ENCODE data around the gene PPDPF. TPM values are rescaled to one million over a fixed set of nuclear protein-coding genes. Genes with fewer than 3 reads are reported as not detected.

Gene PPDPF
- total RNA-seq, 4 donors from 2014 or later = 151 to 352 (median 299) TPM

DNA sequence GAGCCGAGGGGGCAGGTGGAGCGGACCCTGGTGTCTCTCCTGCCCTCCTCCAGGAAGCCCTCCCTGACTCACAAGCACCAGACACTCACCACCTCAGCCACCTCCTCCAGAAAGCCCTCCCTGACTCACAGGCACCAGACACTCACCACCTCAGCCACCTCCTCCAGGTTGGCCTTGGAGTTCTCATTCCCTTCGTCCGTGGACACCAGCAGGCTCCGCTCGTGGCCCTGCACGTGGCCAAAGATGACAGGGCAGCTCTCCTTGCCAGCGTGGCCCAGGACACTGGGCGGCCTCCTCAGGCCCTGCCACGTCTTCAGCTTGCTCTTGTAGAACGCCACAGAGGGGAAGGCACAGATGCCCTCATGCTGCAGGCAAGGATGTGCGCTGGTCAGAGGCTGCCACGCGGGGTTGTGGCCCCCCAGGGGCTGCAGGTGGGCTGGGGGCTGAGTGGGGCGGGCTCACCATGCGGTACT, 39.8 kb downstream of the PPDPF start:
- no peaks in the 10 kb centered on the region for H3K4me1 ChIP-seq
- TF ChIP-seq EP300 (IDR thresholded peaks at IDR 0.05) = no peak
- TF ChIP-seq POLR2AphosphoS5 (IDR thresholded peaks at IDR 0.05) = no peak
- TF ChIP-seq, protein P1, sequence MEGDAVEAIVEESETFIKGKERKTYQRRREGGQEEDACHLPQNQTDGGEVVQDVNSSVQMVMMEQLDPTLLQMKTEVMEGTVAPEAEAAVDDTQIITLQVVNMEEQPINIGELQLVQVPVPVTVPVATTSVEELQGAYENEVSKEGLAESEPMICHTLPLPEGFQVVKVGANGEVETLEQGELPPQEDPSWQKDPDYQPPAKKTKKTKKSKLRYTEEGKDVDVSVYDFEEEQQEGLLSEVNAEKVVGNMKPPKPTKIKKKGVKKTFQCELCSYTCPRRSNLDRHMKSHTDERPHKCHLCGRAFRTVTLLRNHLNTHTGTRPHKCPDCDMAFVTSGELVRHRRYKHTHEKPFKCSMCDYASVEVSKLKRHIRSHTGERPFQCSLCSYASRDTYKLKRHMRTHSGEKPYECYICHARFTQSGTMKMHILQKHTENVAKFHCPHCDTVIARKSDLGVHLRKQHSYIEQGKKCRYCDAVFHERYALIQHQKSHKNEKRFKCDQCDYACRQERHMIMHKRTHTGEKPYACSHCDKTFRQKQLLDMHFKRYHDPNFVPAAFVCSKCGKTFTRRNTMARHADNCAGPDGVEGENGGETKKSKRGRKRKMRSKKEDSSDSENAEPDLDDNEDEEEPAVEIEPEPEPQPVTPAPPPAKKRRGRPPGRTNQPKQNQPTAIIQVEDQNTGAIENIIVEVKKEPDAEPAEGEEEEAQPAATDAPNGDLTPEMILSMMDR (IDR thresholded peaks at IDR 0.05) = no peak
- no peak for TF ChIP-seq POLR2A (IDR thresholded peaks at IDR 0.05)
- WGBS = 95% methylated on average over 12 of the region's 16 CpGs
- no peak overlapping the region for H3K27ac ChIP-seq
- H3K4me3 ChIP-seq = no peak overlapping the region
- no peaks in the 10 kb centered on the region for H3K9me3 ChIP-seq
- peaks cover 63% of the 10 kb centered on the region for H3K36me3 ChIP-seq
- no peaks in the 10 kb centered on the region for H3K27me3 ChIP-seq
- no peak for DNase-seq (ENCODE audit: low spot score in 2 of 2)

DNA sequence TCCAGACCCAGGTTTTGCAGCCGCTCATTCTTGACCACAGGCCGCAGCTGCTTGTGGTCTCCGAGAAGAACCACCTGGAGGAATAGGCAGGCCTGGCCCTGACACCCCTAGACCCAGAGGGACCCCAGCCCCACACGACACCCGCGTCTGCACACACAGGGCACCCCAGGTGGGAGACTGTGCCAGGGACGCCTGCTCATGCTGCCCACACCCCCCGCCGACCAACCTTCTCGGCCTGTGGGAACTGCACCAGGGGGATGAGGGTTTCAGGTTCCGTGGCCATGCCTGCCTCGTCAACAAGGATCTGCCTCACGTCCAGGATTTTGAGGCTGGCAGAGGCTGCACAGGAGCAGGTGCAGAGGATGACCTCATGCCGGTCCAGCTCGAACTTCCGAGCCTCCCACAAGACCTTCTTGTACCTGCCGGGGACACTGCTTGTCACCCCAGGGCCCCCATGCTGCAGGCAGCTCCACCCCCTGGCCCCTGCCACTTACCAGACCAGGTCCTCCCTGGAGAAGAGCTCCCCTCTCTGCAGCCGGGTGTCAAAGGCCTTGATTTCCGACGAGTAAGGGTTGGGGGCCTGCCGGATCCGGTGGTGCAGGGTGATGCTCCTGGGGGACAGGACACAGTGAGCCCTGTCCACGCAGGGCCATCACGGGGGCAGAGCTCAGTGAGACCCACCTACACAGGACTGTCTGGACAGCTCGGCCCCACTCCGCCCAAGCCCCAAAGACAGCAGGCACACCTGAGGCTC, 40.5 kb downstream of the PPDPF start:
- H3K27ac ChIP-seq = no peak overlapping the region
- H3K27me3 ChIP-seq = no peaks in the 10 kb centered on the region
- H3K9me3 ChIP-seq = no peaks in the 10 kb centered on the region
- TF ChIP-seq POLR2AphosphoS5 (IDR thresholded peaks at IDR 0.05) (no peak), EP300 (IDR thresholded peaks at IDR 0.05) (no peak), POLR2A (IDR thresholded peaks at IDR 0.05) (no peak)
- TF ChIP-seq, protein P1 (IDR thresholded peaks at IDR 0.05) = no peak
- H3K36me3 ChIP-seq = peaks cover 70% of the 10 kb centered on the region
- no peak for DNase-seq (ENCODE audit: low spot score in 2 of 2)
- 91% methylated on average over 13 of the region's 26 CpGs for WGBS
- H3K4me3 ChIP-seq = no peak overlapping the region
- no peaks in the 10 kb centered on the region for H3K4me1 ChIP-seq

DNA sequence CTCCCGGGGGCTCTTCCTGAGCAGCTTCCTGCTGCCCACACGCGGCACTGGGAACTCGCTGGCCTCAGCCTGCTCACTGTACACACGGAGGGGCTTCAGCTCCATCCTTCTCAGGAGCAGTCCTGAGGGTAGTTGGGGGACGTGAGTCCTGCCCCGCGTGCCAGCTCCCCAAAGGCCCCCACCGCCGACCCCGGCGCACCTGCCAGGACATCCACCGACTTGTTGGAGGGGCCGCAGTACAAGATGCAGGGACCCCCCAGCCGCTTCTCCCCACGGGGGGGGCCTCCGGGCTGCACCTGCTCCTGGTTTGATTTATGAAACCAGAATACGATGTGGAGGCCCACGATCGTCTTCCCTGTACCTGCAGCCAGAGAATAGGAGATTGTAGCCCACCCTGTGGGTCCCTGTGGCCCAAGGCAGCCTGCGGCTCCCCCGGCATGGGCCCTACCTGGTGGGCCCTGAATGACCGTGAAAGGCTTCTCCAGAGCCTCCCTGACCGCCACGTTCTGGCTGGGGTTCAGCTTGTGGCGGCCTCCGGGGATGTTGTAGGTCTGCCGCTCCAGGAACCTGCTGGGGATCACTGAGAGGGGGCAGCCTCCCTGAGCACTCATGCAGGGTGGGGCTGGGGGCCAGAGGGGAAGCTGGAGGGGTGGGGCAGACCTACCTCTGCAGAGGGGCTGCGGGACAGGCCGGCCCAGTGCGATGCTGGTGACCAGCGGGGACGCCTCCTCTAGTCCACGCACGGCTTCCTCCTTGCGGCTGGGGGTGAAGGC, 41.2 kb downstream of the PPDPF start:
- H3K9me3 ChIP-seq = no peaks in the 10 kb centered on the region
- TF ChIP-seq POLR2AphosphoS5 (IDR thresholded peaks at IDR 0.05) (no peak), EP300 (IDR thresholded peaks at IDR 0.05) (no peak), POLR2A (IDR thresholded peaks at IDR 0.05) (no peak)
- TF ChIP-seq, protein P1 (IDR thresholded peaks at IDR 0.05) = no peak
- no peak for DNase-seq (ENCODE audit: low spot score in 2 of 2)
- no peak overlapping the region for H3K27ac ChIP-seq
- no peaks in the 10 kb centered on the region for H3K27me3 ChIP-seq
- 93% methylated on average over 16 of the region's 36 CpGs for WGBS
- H3K36me3 ChIP-seq = peaks cover 77% of the 10 kb centered on the region
- no peaks in the 10 kb centered on the region for H3K4me1 ChIP-seq
- no peak overlapping the region for H3K4me3 ChIP-seq

DNA sequence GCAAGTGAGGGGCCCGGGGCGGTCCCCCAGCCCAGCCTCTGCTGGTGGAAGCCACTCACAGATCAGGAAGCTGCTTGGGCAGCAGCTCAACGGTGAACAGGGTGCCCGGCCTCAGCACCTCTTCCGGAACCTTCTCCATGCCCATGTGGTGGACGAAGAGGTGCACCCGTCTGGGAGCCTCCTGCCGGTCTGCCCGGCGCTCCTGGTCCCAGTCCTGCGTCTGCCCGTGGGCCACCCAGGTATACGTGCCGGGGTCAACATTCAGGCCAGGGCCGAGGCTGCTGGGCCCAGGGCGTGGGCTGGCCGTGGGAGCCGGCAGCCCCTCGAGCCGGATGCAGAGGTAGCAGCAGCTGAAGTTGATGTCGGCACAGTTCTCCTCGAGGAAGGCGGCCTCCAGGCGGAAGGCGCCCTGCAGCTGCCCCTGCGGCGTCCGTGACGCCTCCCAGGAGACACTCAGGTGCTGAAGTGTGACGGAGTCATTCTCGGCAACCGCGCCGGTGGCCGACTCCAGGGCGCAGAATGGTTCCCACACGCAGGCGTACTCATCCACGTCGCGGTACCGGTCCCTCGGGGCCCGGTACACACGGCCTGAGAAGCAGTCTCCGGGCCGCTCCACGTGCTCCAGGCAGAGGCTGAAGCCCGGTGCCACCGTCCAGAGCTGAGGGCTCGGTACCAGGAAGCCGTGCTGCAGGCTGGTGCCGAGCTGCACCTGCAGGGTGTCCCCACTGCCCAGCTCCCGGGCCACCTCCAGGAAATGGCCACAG, 42.1 kb downstream of the PPDPF start:
- H3K9me3 ChIP-seq = no peaks in the 10 kb centered on the region
- WGBS = 100% methylated on average over 1 of the region's 54 CpGs
- DNase-seq (ENCODE audit: low spot score in 2 of 2) = no peak
- no peaks in the 10 kb centered on the region for H3K27me3 ChIP-seq
- H3K27ac ChIP-seq = no peak overlapping the region
- no peak overlapping the region for H3K4me3 ChIP-seq
- no peaks in the 10 kb centered on the region for H3K4me1 ChIP-seq
- no peak for TF ChIP-seq EP300 (IDR thresholded peaks at IDR 0.05)
- TF ChIP-seq POLR2AphosphoS5 (IDR thresholded peaks at IDR 0.05) = no peak
- TF ChIP-seq POLR2A (IDR thresholded peaks at IDR 0.05) = no peak
- TF ChIP-seq, protein P1 (IDR thresholded peaks at IDR 0.05) = no peak
- H3K36me3 ChIP-seq = peaks cover 77% of the 10 kb centered on the region

Data from suprapubic skin (tissue), 4 donors.